H9 (cell line): Measurements from ENCODE around the gene CCND2. TPM values are rescaled to one million over a fixed set of nuclear protein-coding genes. Genes with fewer than 3 reads are reported as not detected.
A peak's percentile ranks its signal among the peaks of the same experiment; 100 is the strongest.

Experiments
- DNase-seq: peaks from one replicate; pipeline ENCODE4 v3.0.0-alpha.2; 2017
- H2AFZ ChIP-seq: one replicate; pipeline ENCODE4 v1.6.1; 2013; ENCODE audit warnings: mild to moderate bottlenecking, low read length, control low read depth, moderate library complexity
- H2AK5ac ChIP-seq: 2 replicates; pipeline ENCODE4 v1.6.1; 2013; ENCODE audit warnings: low read length, control low read depth, mixed read lengths; ENCODE audit not compliant: insufficient read length
- H2BK120ac ChIP-seq: one replicate; pipeline ENCODE4 v1.6.1; 2013; ENCODE audit warnings: low read depth, mild to moderate bottlenecking, low read length, control low read depth, inconsistent platforms; ENCODE audit not compliant: poor library complexity, severe bottlenecking
- H2BK12ac ChIP-seq: 2 replicates; pipeline ENCODE4 v1.6.1; 2013; ENCODE audit warnings: low read length, control low read depth, mixed read lengths, low read depth; ENCODE audit not compliant: insufficient read length
- H2BK15ac ChIP-seq: 2 replicates; pipeline ENCODE4 v1.6.1; 2013; ENCODE audit warnings: low read depth, low read length, control low read depth
- H2BK20ac ChIP-seq: one replicate; pipeline ENCODE4 v1.6.1; 2013; ENCODE audit warnings: low read depth, mild to moderate bottlenecking, low read length, control low read depth, inconsistent platforms; ENCODE audit not compliant: poor library complexity, severe bottlenecking
- H2BK5ac ChIP-seq: 2 replicates; pipeline ENCODE4 v1.6.1; 2013; ENCODE audit warnings: low read length, control low read depth, mixed read lengths; ENCODE audit not compliant: insufficient read length
- H3K14ac ChIP-seq: 2 replicates; pipeline ENCODE4 v1.6.1; 2013; ENCODE audit warnings: low read length, control low read depth; ENCODE audit not compliant: insufficient read depth
- H3K18ac ChIP-seq: 2 replicates; pipeline ENCODE4 v1.6.1; 2013; ENCODE audit warnings: low read depth, mild to moderate bottlenecking, mixed read lengths, low read length, control low read depth; ENCODE audit not compliant: insufficient read length
- H3K23ac ChIP-seq: 2 replicates; pipeline ENCODE4 v1.6.1; 2013; ENCODE audit warnings: low read length, control low read depth, mixed read lengths, low read depth; ENCODE audit not compliant: insufficient read length
- H3K23me2 ChIP-seq: 2 replicates; pipeline ENCODE4 v1.6.1; 2013; ENCODE audit warnings: low read depth, mild to moderate bottlenecking, mixed read lengths, low read length, control low read depth; ENCODE audit not compliant: insufficient read length, poor library complexity, severe bottlenecking
- H3K27ac ChIP-seq: 2 replicates; pipeline ENCODE4 v1.5.1; 2013; ENCODE audit warnings: low read length, control low read depth, mixed read lengths, low read depth; ENCODE audit not compliant: insufficient read length
- H3K27me3 ChIP-seq: 2 replicates; pipeline ENCODE4 v1.6.1; 2013; ENCODE audit warnings: low read length, control low read depth, inconsistent platforms; ENCODE audit not compliant: insufficient read depth
- H3K4ac ChIP-seq: 2 replicates; pipeline ENCODE4 v1.6.1; 2013; ENCODE audit warnings: low read depth, mild to moderate bottlenecking, control low read depth, inconsistent platforms, low read length, moderate library complexity
- H3K4me1 ChIP-seq: 2 replicates; pipeline ENCODE4 v1.6.1; 2013; ENCODE audit warnings: low read length, control low read depth, inconsistent platforms; ENCODE audit not compliant: insufficient read depth
- H3K4me2 ChIP-seq: 2 replicates; pipeline ENCODE4 v1.6.1; 2013; ENCODE audit warnings: low read length, control low read depth, mixed read lengths; ENCODE audit not compliant: insufficient read length, insufficient read depth
- H3K56ac ChIP-seq: 2 replicates; pipeline ENCODE4 v1.6.1; 2013; ENCODE audit warnings: low read depth, mild to moderate bottlenecking, mixed read lengths, low read length, control low read depth; ENCODE audit not compliant: insufficient read length
- H3K79me1 ChIP-seq: 2 replicates; pipeline ENCODE4 v1.6.1; 2013; ENCODE audit warnings: low read depth, mild to moderate bottlenecking, moderate library complexity, low read length, control low read depth, inconsistent platforms; ENCODE audit not compliant: insufficient read depth, poor library complexity, severe bottlenecking
- H3K79me2 ChIP-seq: 2 replicates; pipeline ENCODE4 v1.6.1; 2013; ENCODE audit warnings: low read length, control low read depth, inconsistent platforms; ENCODE audit not compliant: insufficient read depth
- H3K9ac ChIP-seq: 2 replicates; pipeline ENCODE4 v1.6.1; 2013; ENCODE audit warnings: low read length, control low read depth, mixed read lengths; ENCODE audit not compliant: insufficient read length; ENCODE audit errors: extremely low read depth
- H3K9me3 ChIP-seq: one replicate; pipeline ENCODE4 v1.6.1; 2013; ENCODE audit warnings: low read depth, low read length, inconsistent platforms; ENCODE audit not compliant: control insufficient read depth
- H3T11ph ChIP-seq: one replicate; pipeline ENCODE4 v1.6.1; 2013; ENCODE audit warnings: mild to moderate bottlenecking, low read length, control low read depth, inconsistent platforms
- H4K20me1 ChIP-seq: one replicate; pipeline ENCODE4 v1.6.1; 2013; ENCODE audit not compliant: control insufficient read depth, insufficient read length, insufficient read depth
- H4K5ac ChIP-seq: 2 replicates; pipeline ENCODE4 v1.6.1; 2013; ENCODE audit warnings: low read depth, mild to moderate bottlenecking, mixed read lengths, low read length, control low read depth; ENCODE audit not compliant: insufficient read length
- H4K8ac ChIP-seq: replicated peaks from 2 replicates; pipeline ENCODE4 v1.6.1; 2013; ENCODE audit warnings: low read length, control low read depth, mixed read lengths, low read depth; ENCODE audit not compliant: insufficient read length
- H4K91ac ChIP-seq: 2 replicates; pipeline ENCODE4 v1.6.1; 2013; ENCODE audit warnings: low read depth, mild to moderate bottlenecking, moderate library complexity, mixed read lengths, low read length, control low read depth; ENCODE audit not compliant: insufficient read length
- H3K27ac Mint-ChIP-seq, 3 experiments: 2 replicates in 2 of 3; 3 replicates in 1 of 3; pipeline ENCODE4 v1.8.0; 2020 to 2021; ENCODE audit warnings: mixed read lengths in 3 of 3, mild to moderate bottlenecking in 1 of 3, moderate library complexity in 1 of 3
- H3K27me3 Mint-ChIP-seq: 2 replicates; pipeline ENCODE4 v1.8.0; 2021; ENCODE audit warnings: low read depth, mild to moderate bottlenecking, moderate library complexity, mixed read lengths
- H3K36me3 Mint-ChIP-seq, 3 experiments: 2 replicates in 2 of 3; 3 replicates in 1 of 3; pipeline ENCODE4 v1.8.0; 2020 to 2021; ENCODE audit warnings: low read depth in 3 of 3, mixed read lengths in 3 of 3; ENCODE audit not compliant: insufficient read depth in 1 of 3
- H3K4me1 Mint-ChIP-seq, 2 experiments: 2 replicates each; pipeline ENCODE4 v1.8.0; 2020; ENCODE audit warnings: mixed read lengths in 2 of 2
- H3K4me3 Mint-ChIP-seq, 2 experiments: 2 replicates in 1 of 2; 3 replicates in 1 of 2; pipeline ENCODE4 v1.8.0; 2020 to 2021; ENCODE audit warnings: mild to moderate bottlenecking in 2 of 2, mixed read lengths in 2 of 2, moderate library complexity in 1 of 2
- H3K9me3 Mint-ChIP-seq, 2 experiments: 2 replicates in 1 of 2; 3 replicates in 1 of 2; pipeline ENCODE4 v1.8.0; 2020; ENCODE audit warnings: mild to moderate bottlenecking in 2 of 2, mixed read lengths in 2 of 2, moderate library complexity in 1 of 2
- CTCF ChIP-seq: fragments of 200-600 bp; sonication (generic); conservative IDR thresholded peaks from 3 replicates; pipeline ENCODE4 v1.8.0; 2021; ENCODE audit warnings: antibody characterized with exemption, mild to moderate bottlenecking
- WGBS: extraction: QIAGEN DNeasy Blood & Tissue Kit; methylation state at CpG from one replicate; pipeline ENCODE4 v1.1.7; 2013; ENCODE audit warnings: missing lambda C conversion rate, low lambda C conversion rate, mixed read lengths; ENCODE audit not compliant: insufficient read length; ENCODE audit errors: extremely low coverage; 5-methylcytosine and 5-hydroxymethylcytosine counted together
- total RNA-seq: library from RNA; stranded (reverse); gene quantifications from 2 replicates; pipeline ENCODE4 v1.2.1, GENCODE V29; 2021

CCND2 gene
- total RNA-seq, 1 experiment from 2014 or later, result 104 TPM

DNA sequence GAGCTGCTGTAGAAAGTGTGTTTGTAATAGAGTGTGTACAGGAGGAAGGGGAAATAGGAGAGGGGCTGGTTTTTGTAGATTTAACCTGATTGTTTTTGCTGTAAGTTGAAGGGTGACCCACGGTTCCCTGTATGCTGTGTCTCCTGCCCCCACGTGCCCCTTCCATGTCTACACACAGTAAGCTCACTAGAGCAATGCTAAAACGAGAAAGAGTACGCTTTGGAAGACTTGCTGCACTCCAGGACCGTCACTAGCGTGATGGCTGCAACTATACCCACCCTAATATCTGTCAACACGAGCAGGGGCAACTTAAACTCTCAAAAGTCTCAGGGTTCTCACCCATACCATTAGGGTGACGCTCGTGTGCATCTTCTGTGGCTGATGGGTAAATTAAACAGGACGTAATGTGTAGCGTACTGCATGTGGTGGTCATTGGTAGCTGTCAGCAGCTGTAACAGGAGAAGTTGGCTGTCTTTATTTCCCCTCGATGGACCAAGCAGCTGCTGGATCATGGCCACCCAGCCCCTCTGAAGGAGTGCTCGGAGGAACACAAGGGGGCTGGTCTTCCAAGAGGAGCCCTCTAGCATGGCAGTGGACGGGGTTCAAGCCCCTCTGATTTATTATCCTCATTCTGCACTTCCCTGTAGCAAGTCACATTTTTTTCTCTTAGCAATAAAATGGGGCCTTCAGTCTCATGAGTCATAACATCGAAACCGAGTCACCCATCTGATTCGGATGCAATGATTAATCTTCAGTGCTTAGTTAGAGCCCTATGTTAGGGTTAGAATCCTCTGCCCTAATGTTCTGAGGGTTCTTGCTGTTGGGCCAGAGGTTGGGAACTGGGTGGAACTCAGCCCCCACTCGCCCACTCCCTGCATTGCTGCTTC is 14.0 kb downstream of the CCND2 start:
- no peak for TF ChIP-seq CTCF
- Histone ChIP-seq H3K23me2 (no peaks in the 10 kb centered on the region), H2BK120ac (no peak overlapping the region), H3K79me1 (peaks cover 14% of the 10 kb centered on the region), H3K27ac (no peak overlapping the region), H3K4me2 (no peak overlapping the region), H2AFZ (no peak overlapping the region), H3K4me1 (no peaks in the 10 kb centered on the region), H3K14ac (no peak overlapping the region), H3K18ac (no peak overlapping the region), H3K56ac (no peak overlapping the region), H2BK20ac (no peak overlapping the region), H2BK15ac (no peak overlapping the region), H2AK5ac (no peak overlapping the region), H3K27me3 (no peaks in the 10 kb centered on the region), H4K20me1 (no peaks in the 10 kb centered on the region), H2BK12ac (no peak overlapping the region), H4K8ac (no peak overlapping the region), H4K5ac (no peak overlapping the region), H3K9ac (no peak overlapping the region), H3K4ac (no peak overlapping the region), H3K79me2 (peaks cover 15% of the 10 kb centered on the region; the same call in 1 of the 2 replicates), H2BK5ac (no peak overlapping the region), H4K91ac (no peak overlapping the region), H3T11ph (no peak overlapping the region), H3K9me3 (no peaks in the 10 kb centered on the region), H3K23ac (no peak overlapping the region)
- WGBS, result no CpG with 5 or more reads among the region's 18 CpGs
- peaks cover 3 to 6% of the 10 kb centered on the region in 2 experiments; a peak in 3 of 4 replicates for H3K4me1 Mint-ChIP-seq
- no peak for DNase-seq
- H3K9me3 Mint-ChIP-seq, result no peaks in the 10 kb centered on the region
- H3K36me3 Mint-ChIP-seq, result peaks cover 84 to 95% (median 95%) of the 10 kb centered on the region in 3 experiments
- H3K4me3 Mint-ChIP-seq, result no peak overlapping the region
- H3K27me3 Mint-ChIP-seq, result no peaks in the 10 kb centered on the region
- peak overlapping the region; percentile 7 to 83 (median 22); a peak in 3 of 7 replicates for H3K27ac Mint-ChIP-seq
